Mesenchymal stem cell (in vitro differentiated cells and primary cell): ENCODE data around the gene RCOR3.
"Not testable (repeated sequence)": the region's sequence is repeated elsewhere in the genome, so short reads cannot be mapped to it uniquely, and the experiment has no call there.

Experiments
- DNase-seq: peaks from one replicate; pipeline ENCODE4 v3.0.0-alpha.2; 2013
- H2AFZ ChIP-seq: one replicate; pipeline ENCODE4 v1.6.1; 2013; ENCODE audit warnings: low read depth, mild to moderate bottlenecking, control low read depth, inconsistent platforms, low read length, moderate library complexity
- H2AK5ac ChIP-seq: 2 replicates; pipeline ENCODE4 v1.6.1; 2013; ENCODE audit warnings: low read length, moderate library complexity, mild to moderate bottlenecking, inconsistent platforms; ENCODE audit not compliant: severe bottlenecking
- H2BK120ac ChIP-seq: one replicate; pipeline ENCODE4 v1.6.1; 2013; ENCODE audit warnings: low read depth, mild to moderate bottlenecking, inconsistent platforms, low read length, moderate library complexity
- H2BK12ac ChIP-seq, 2 experiments: one replicate each; pipeline ENCODE4 v1.6.1; 2013; ENCODE audit warnings: inconsistent platforms in 2 of 2, low read length in 2 of 2, mild to moderate bottlenecking in 2 of 2, moderate library complexity in 2 of 2, control low read depth in 1 of 2
- H2BK15ac ChIP-seq: one replicate; pipeline ENCODE4 v1.6.1; 2013; ENCODE audit warnings: mild to moderate bottlenecking, low read depth, inconsistent platforms; ENCODE audit not compliant: poor library complexity, severe bottlenecking
- H2BK5ac ChIP-seq: 2 replicates; pipeline ENCODE4 v1.6.1; 2013; ENCODE audit warnings: low read depth, mild to moderate bottlenecking, low read length, control low read depth, inconsistent platforms; ENCODE audit not compliant: poor library complexity, severe bottlenecking
- H3K14ac ChIP-seq, 2 experiments: one replicate each; pipeline ENCODE4 v1.6.1; 2013; ENCODE audit warnings: inconsistent platforms in 2 of 2, low read length in 2 of 2, control low read depth in 1 of 2, mild to moderate bottlenecking in 1 of 2, moderate library complexity in 1 of 2
- H3K18ac ChIP-seq, 2 experiments: one replicate each; pipeline ENCODE4 v1.6.1; 2013; ENCODE audit warnings: inconsistent platforms in 2 of 2, low read length in 2 of 2, control low read depth in 1 of 2, low read depth in 1 of 2, mild to moderate bottlenecking in 1 of 2
- H3K23ac ChIP-seq, 2 experiments: one replicate each; pipeline ENCODE4 v1.6.1; 2013; ENCODE audit warnings: inconsistent platforms in 2 of 2, low read length in 2 of 2, mild to moderate bottlenecking in 2 of 2, moderate library complexity in 2 of 2, control low read depth in 1 of 2
- H3K27ac ChIP-seq: 2 replicates; pipeline ENCODE4 v1.5.1; 2013; ENCODE audit warnings: mild to moderate bottlenecking, moderate library complexity, low read length, control low read depth, inconsistent platforms; ENCODE audit not compliant: poor library complexity, severe bottlenecking
- H3K27me3 ChIP-seq, 2 experiments: 2 replicates each; pipeline versions ENCODE4 v1.6.1 to v1.7.0; 2013; ENCODE audit warnings: low read length in 2 of 2, mild to moderate bottlenecking in 2 of 2, moderate library complexity in 2 of 2, control low read depth in 1 of 2, inconsistent platforms in 1 of 2; ENCODE audit not compliant: control insufficient read depth in 1 of 2, insufficient read depth in 1 of 2
- H3K36me3 ChIP-seq, 2 experiments: 2 replicates each; pipeline versions ENCODE4 v1.6.1 to v1.7.0; 2013; ENCODE audit warnings: low read length in 2 of 2, control low read depth in 1 of 2, inconsistent platforms in 1 of 2, low read depth in 1 of 2, mild to moderate bottlenecking in 1 of 2; ENCODE audit not compliant: insufficient read depth in 2 of 2, control insufficient read depth in 1 of 2
- H3K4ac ChIP-seq, 2 experiments: one replicate each; pipeline ENCODE4 v1.6.1; 2013; ENCODE audit warnings: inconsistent platforms in 2 of 2, low read length in 2 of 2, mild to moderate bottlenecking in 2 of 2, moderate library complexity in 2 of 2, control low read depth in 1 of 2, low read depth in 1 of 2
- H3K4me1 ChIP-seq: 2 replicates; pipeline ENCODE4 v1.6.1; 2013; ENCODE audit warnings: low read depth, low read length, control low read depth; ENCODE audit not compliant: control insufficient read depth, insufficient read depth
- H3K4me2 ChIP-seq: 2 replicates; pipeline ENCODE4 v1.6.1; 2013; ENCODE audit warnings: low read length, mild to moderate bottlenecking, inconsistent platforms; ENCODE audit not compliant: poor library complexity, severe bottlenecking
- H3K4me3 ChIP-seq, 2 experiments: 2 replicates each; pipeline versions ENCODE4 v1.5.1 to v1.7.0; 2013; ENCODE audit warnings: low read length in 2 of 2, mild to moderate bottlenecking in 2 of 2, control low read depth in 1 of 2, low read depth in 1 of 2; ENCODE audit not compliant: insufficient read depth in 1 of 2
- H3K79me1 ChIP-seq: replicated peaks from 2 replicates; pipeline ENCODE4 v1.6.1; 2013; ENCODE audit warnings: mild to moderate bottlenecking, control low read depth, low read length, inconsistent platforms; ENCODE audit not compliant: poor library complexity, severe bottlenecking
- H3K9ac ChIP-seq: 2 replicates; pipeline ENCODE4 v1.7.0; 2013; ENCODE audit warnings: mild to moderate bottlenecking, low read length, moderate library complexity
- H3K9me3 ChIP-seq: 2 replicates; pipeline ENCODE4 v1.7.0; 2013; ENCODE audit warnings: mild to moderate bottlenecking, low read length; ENCODE audit not compliant: control insufficient read depth
- H4K8ac ChIP-seq: one replicate; pipeline ENCODE4 v1.6.1; 2013; ENCODE audit warnings: inconsistent platforms, mild to moderate bottlenecking, low read length, moderate library complexity
- H4K91ac ChIP-seq: one replicate; pipeline ENCODE4 v1.6.1; 2013; ENCODE audit warnings: mild to moderate bottlenecking, low read length, inconsistent platforms
- WGBS: methylation state at CpG from one replicate; pipeline ENCODE4 v1.1.7; 2013; ENCODE audit warnings: mixed read lengths; 5-methylcytosine and 5-hydroxymethylcytosine counted together

RCOR3 gene

DNA sequence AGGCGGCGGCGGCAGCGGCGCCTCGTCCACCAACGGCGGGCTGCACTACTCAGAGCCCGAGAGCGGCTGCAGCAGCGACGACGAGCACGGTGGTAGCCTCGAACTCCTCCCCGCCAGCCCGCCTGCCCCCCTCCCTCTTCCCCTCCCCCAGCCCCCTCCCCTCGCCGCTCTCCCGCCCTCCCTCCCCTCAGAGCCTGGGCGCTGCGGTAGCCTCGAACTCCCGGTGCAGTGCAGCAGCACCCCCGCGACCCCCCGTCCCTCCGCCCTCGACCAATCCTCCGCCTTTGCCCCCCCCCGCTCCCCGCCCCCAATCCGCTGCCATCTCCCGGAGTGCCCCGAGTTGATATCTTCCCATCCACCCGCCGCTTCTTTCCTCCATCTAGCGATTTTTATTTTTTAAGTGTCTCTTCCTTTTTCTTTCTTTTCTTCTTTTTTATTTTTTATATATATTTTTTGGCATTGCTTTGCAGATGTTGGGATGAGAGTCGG lies 516 bp downstream of the RCOR3 start:
- H3K4me2 ChIP-seq = peak overlapping the region; percentile 82
- DNase-seq = no peak
- H3K27me3 ChIP-seq = no peaks in the 10 kb centered on the region
- H3K36me3 ChIP-seq = peaks cover 0 to 18% of the 10 kb centered on the region in 2 experiments
- H3K4me3 ChIP-seq = peak overlapping the region; percentile 92 to 95
- H3K4ac ChIP-seq = peak overlapping the region; percentile 96 to 98
- peak overlapping the region; percentile 94 for H3K9ac ChIP-seq
- peak overlapping the region; percentile 98 for H4K8ac ChIP-seq
- H2BK5ac ChIP-seq = peak overlapping the region; percentile 99
- H3K14ac ChIP-seq = peak overlapping the region; percentile 87 to 97
- H3K23ac ChIP-seq = peak overlapping the region in 1 of 2 experiments; percentile 89
- peak overlapping the region in 1 of 2 experiments; percentile 45 for H2BK12ac ChIP-seq
- H2AFZ ChIP-seq = peak overlapping the region; percentile 60
- no peak overlapping the region for H2AK5ac ChIP-seq
- H3K27ac ChIP-seq = peak overlapping the region; percentile 100
- H3K4me1 ChIP-seq = peaks cover 3% of the 10 kb centered on the region
- H2BK15ac ChIP-seq = peak overlapping the region; percentile 96
- H4K91ac ChIP-seq = peak overlapping the region; percentile 100
- H3K18ac ChIP-seq = peak overlapping the region; percentile 100
- no peaks in the 10 kb centered on the region for H3K9me3 ChIP-seq
- under 1% methylated on average over 19 of the region's 39 CpGs for WGBS
- H2BK120ac ChIP-seq = peak overlapping the region; percentile 97
- H3K79me1 ChIP-seq = peaks cover 2% of the 10 kb centered on the region

DNA sequence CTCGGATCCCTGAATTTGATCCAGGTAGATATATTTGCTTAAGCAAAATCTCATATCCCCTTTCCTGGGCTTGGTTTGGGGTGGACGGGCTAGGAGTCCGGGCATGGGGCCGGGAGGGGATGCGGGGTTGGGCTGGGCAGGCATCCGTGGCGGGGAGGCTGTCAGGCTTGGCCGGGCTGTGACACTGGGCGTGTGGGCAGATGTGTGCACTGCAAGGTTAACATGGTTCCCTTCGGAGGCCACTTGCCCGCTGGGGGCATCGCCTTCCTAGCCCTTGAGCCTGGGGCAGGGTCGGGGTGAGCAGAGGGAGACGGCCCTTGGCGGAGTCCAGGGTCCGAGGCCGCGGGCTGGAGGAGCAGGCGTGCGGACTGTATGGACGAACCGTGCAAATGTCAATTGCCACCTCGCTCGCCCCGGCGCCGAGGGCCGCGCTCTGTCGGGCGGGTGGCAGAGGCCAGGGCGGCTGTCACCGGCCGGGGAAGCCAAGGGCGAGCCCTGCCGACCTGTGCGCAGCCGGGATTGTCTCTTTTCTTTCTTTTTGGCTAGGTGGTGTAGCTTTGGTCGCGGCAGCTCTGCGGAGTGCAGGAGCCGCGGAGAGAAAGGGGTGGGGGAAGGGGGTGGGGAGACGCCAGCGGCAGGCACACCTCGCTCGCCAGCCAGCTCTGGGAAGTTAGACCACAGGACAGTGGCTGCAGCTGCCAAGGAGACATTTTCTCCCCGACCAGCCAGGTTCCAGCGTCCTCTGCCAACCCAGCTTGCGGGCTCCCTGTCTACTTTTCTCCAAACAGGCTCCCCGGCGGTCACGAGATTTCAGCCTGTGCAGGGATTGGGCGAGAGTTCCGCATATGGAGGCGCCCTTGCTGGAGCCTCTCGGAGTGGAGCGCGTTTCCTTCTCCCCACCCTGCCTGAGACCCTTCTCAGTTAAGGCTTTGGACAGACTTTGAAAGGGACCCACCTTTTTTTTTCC lies 1.3 kb downstream of the RCOR3 start:
- Histone ChIP-seq H3K18ac (peak overlapping the region; percentile 80 to 97), H3K4me1 (peaks cover 3% of the 10 kb centered on the region), H3K23ac (peak overlapping the region in 1 of 2 experiments; percentile 99), H2AFZ (peak overlapping the region; percentile 64), H2BK5ac (peak overlapping the region; percentile 73), H3K9me3 (no peaks in the 10 kb centered on the region), H2BK120ac (no peak overlapping the region), H2AK5ac (no peak overlapping the region), H3K4me2 (peak overlapping the region; percentile 82), H4K8ac (no peak overlapping the region), H3K4ac (peak overlapping the region; percentile 57 to 97), H3K36me3 (peaks cover 0 to 21% of the 10 kb centered on the region in 2 experiments), H3K9ac (peak overlapping the region; percentile 89), H2BK15ac (no peak overlapping the region), H3K27ac (peak overlapping the region; percentile 92), H4K91ac (peak overlapping the region; percentile 43), H3K4me3 (peak overlapping the region; percentile 92 to 95), H3K79me1 (peaks cover 2% of the 10 kb centered on the region), H2BK12ac (peak overlapping the region in 1 of 2 experiments; percentile 75), H3K27me3 (no peaks in the 10 kb centered on the region), H3K14ac (peak overlapping the region; percentile 79 to 99)
- WGBS = 2% methylated on average over 47 of the region's 59 CpGs
- DNase-seq = peak; percentile 85

DNA sequence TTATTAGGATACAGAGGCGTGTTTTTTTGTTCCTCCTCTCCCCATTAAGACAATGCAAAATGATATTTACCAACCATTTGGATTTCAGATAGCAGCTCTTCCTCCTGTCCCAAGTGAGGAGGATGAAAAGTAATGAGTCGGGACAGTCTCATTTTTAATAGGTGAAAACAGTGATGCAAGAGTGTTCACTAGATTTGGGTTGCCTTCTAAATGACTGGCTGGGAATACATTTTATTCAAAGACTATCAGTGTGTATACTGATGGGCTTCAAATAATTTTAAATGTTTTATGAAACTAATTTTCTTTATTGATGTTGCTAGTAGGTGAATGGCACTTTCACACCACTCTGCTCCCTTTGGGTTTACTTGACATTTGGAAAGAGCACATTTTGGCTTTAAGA lies 2.1 kb downstream of the RCOR3 start:
- H2AFZ ChIP-seq = no peak overlapping the region
- H3K23ac ChIP-seq = no peak overlapping the region
- peak overlapping the region; percentile 82 for H3K4me2 ChIP-seq
- peaks cover 2% of the 10 kb centered on the region for H3K79me1 ChIP-seq
- peak overlapping the region; percentile 13 for H3K27ac ChIP-seq
- H3K4ac ChIP-seq = no peak overlapping the region
- no peak overlapping the region for H3K18ac ChIP-seq
- H3K14ac ChIP-seq = no peak overlapping the region
- no peaks in the 10 kb centered on the region for H3K9me3 ChIP-seq
- peak overlapping the region in 1 of 2 experiments; percentile 95 for H3K4me3 ChIP-seq
- no peak overlapping the region for H4K91ac ChIP-seq
- no peak overlapping the region for H2AK5ac ChIP-seq
- 100% methylated on average over 1 of the region's 2 CpGs for WGBS
- H3K4me1 ChIP-seq = peaks cover 3% of the 10 kb centered on the region
- H2BK12ac ChIP-seq = no peak overlapping the region
- no peak overlapping the region for H2BK120ac ChIP-seq
- H2BK15ac ChIP-seq = no peak overlapping the region
- H3K36me3 ChIP-seq = peaks cover 0 to 27% of the 10 kb centered on the region in 2 experiments
- peak overlapping the region; percentile 89 for H3K9ac ChIP-seq
- no peak for DNase-seq
- H4K8ac ChIP-seq = no peak overlapping the region
- H2BK5ac ChIP-seq = no peak overlapping the region
- no peaks in the 10 kb centered on the region for H3K27me3 ChIP-seq

DNA sequence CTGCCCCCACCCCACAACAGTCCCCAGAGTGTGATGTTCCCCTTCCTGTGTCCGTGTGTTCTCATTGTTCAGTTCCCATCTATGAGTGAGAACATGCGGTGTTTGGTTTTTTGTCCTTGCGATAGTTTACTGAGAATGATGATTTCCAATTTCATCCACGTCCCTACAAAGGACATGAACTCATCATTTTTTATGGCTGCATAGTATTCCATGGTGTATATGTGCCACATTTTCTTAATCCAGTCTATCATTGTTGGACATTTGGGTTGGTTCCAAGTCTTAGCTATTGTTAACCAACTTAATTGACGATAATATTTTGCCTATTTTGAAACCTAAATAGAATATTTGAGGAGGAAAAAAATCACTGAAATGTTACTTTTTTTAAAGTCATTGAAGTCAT lies 3.9 kb downstream of the RCOR3 start:
- not testable (repeated sequence) for H2BK120ac ChIP-seq, H3K23ac ChIP-seq, H3K18ac ChIP-seq, H3K9me3 ChIP-seq, H2AK5ac ChIP-seq, H3K4me1 ChIP-seq, H2BK5ac ChIP-seq, H3K4me2 ChIP-seq, H3K27ac ChIP-seq, H2AFZ ChIP-seq, H3K79me1 ChIP-seq, H2BK12ac ChIP-seq, H4K91ac ChIP-seq, H2BK15ac ChIP-seq, DNase-seq, H3K27me3 ChIP-seq, H3K9ac ChIP-seq, H3K4ac ChIP-seq, H3K14ac ChIP-seq, H4K8ac ChIP-seq, H3K4me3 ChIP-seq
- WGBS = no CpG with 5 or more reads among the region's 5 CpGs
- H3K36me3 ChIP-seq = peaks cover 4 to 45% of the 10 kb centered on the region in 2 experiments
